ENCODE measurements around the gene ATP8A2.

ATP8A2 gene

GRCh38 chr13:25756912-25757311 is 385.1 kb downstream of the ATP8A2 start:
- no peak overlapping the region for H3K9ac ChIP-seq (ENCODE audit: insufficient read length, low read depth)
- DNase-seq (ENCODE audit: low read depth, low spot score), result no peak
- H3K27me3 ChIP-seq (ENCODE audit: insufficient read depth, insufficient read length), result no peaks in the 10 kb centered on the region
- no peaks in the 10 kb centered on the region for H3K36me3 ChIP-seq (ENCODE audit: insufficient read depth, insufficient read length, low read length)
- H3K4me3 ChIP-seq (ENCODE audit: insufficient read length, low read depth), result no peak overlapping the region
- H3K4me1 ChIP-seq (ENCODE audit: insufficient read depth, insufficient read length), result peaks cover 2% of the 10 kb centered on the region
- H3K9me3 ChIP-seq (ENCODE audit: insufficient read depth, low read length), result no peaks in the 10 kb centered on the region
- TF ChIP-seq YY1 (IDR thresholded peaks at IDR 0.05; ENCODE audit: insufficient read depth, insufficient read length) (no peak), SUZ12 (IDR thresholded peaks at IDR 0.05; ENCODE audit: extremely low read depth, insufficient read depth, insufficient read length) (no peak), ZNF274 (IDR thresholded peaks at IDR 0.05; ENCODE audit: low read depth, low read length) (no peak)

GRCh38 chr13:25761041-25761440 is 389.3 kb downstream of the ATP8A2 start:
- Histone ChIP-seq H3K9me3 (ENCODE audit: insufficient read depth, low read length) (no peaks in the 10 kb centered on the region), H3K9ac (ENCODE audit: insufficient read length, low read depth) (no peak overlapping the region), H3K36me3 (ENCODE audit: insufficient read depth, insufficient read length, low read length) (no peaks in the 10 kb centered on the region), H3K4me3 (ENCODE audit: insufficient read length, low read depth) (no peak overlapping the region), H3K4me1 (ENCODE audit: insufficient read depth, insufficient read length) (no peaks in the 10 kb centered on the region), H3K27me3 (ENCODE audit: insufficient read depth, insufficient read length) (no peaks in the 10 kb centered on the region)
- TF ChIP-seq YY1 (IDR thresholded peaks at IDR 0.05; ENCODE audit: insufficient read depth, insufficient read length) (no peak), SUZ12 (IDR thresholded peaks at IDR 0.05; ENCODE audit: extremely low read depth, insufficient read depth, insufficient read length) (no peak), ZNF274 (IDR thresholded peaks at IDR 0.05; ENCODE audit: low read depth, low read length) (no peak)
- no peak for DNase-seq (ENCODE audit: low read depth, low spot score)

GRCh38 chr13:25762281-25762680 is 390.5 kb downstream of the ATP8A2 start:
- H3K27me3 ChIP-seq (ENCODE audit: insufficient read depth, insufficient read length), result no peaks in the 10 kb centered on the region
- no peak for DNase-seq (ENCODE audit: low read depth, low spot score)
- H3K4me1 ChIP-seq (ENCODE audit: insufficient read depth, insufficient read length), result no peaks in the 10 kb centered on the region
- no peak overlapping the region for H3K4me3 ChIP-seq (ENCODE audit: insufficient read length, low read depth)
- no peak for TF ChIP-seq ZNF274 (IDR thresholded peaks at IDR 0.05; ENCODE audit: low read depth, low read length)
- no peak for TF ChIP-seq SUZ12 (IDR thresholded peaks at IDR 0.05; ENCODE audit: extremely low read depth, insufficient read depth, insufficient read length)
- TF ChIP-seq YY1 (IDR thresholded peaks at IDR 0.05; ENCODE audit: insufficient read depth, insufficient read length), result no peak
- H3K9ac ChIP-seq (ENCODE audit: insufficient read length, low read depth), result no peak overlapping the region
- H3K9me3 ChIP-seq (ENCODE audit: insufficient read depth, low read length), result no peaks in the 10 kb centered on the region
- no peaks in the 10 kb centered on the region for H3K36me3 ChIP-seq (ENCODE audit: insufficient read depth, insufficient read length, low read length)

GRCh38 chr13:25762795-25763377 is 391.1 kb downstream of the ATP8A2 start:
- no peaks in the 10 kb centered on the region for H3K36me3 ChIP-seq (ENCODE audit: insufficient read depth, insufficient read length, low read length)
- no peaks in the 10 kb centered on the region for H3K4me1 ChIP-seq (ENCODE audit: insufficient read depth, insufficient read length)
- H3K27me3 ChIP-seq (ENCODE audit: insufficient read depth, insufficient read length), result no peaks in the 10 kb centered on the region
- H3K9me3 ChIP-seq (ENCODE audit: insufficient read depth, low read length), result no peaks in the 10 kb centered on the region
- no peak for DNase-seq (ENCODE audit: low read depth, low spot score)
- H3K4me3 ChIP-seq (ENCODE audit: insufficient read length, low read depth), result no peak overlapping the region
- no peak for TF ChIP-seq SUZ12 (IDR thresholded peaks at IDR 0.05; ENCODE audit: extremely low read depth, insufficient read depth, insufficient read length)
- TF ChIP-seq YY1 (IDR thresholded peaks at IDR 0.05; ENCODE audit: insufficient read depth, insufficient read length), result no peak
- TF ChIP-seq ZNF274 (IDR thresholded peaks at IDR 0.05; ENCODE audit: low read depth, low read length), result no peak
- H3K9ac ChIP-seq (ENCODE audit: insufficient read length, low read depth), result no peak overlapping the region

GRCh38 chr13:25764378-25764777 is 392.6 kb downstream of the ATP8A2 start:
- H3K4me1 ChIP-seq (ENCODE audit: insufficient read depth, insufficient read length), result no peaks in the 10 kb centered on the region
- no peaks in the 10 kb centered on the region for H3K27me3 ChIP-seq (ENCODE audit: insufficient read depth, insufficient read length)
- no peak for TF ChIP-seq YY1 (IDR thresholded peaks at IDR 0.05; ENCODE audit: insufficient read depth, insufficient read length)
- no peak for TF ChIP-seq SUZ12 (IDR thresholded peaks at IDR 0.05; ENCODE audit: extremely low read depth, insufficient read depth, insufficient read length)
- TF ChIP-seq ZNF274 (IDR thresholded peaks at IDR 0.05; ENCODE audit: low read depth, low read length), result no peak
- H3K4me3 ChIP-seq (ENCODE audit: insufficient read length, low read depth), result no peak overlapping the region
- H3K36me3 ChIP-seq (ENCODE audit: insufficient read depth, insufficient read length, low read length), result no peaks in the 10 kb centered on the region
- no peak overlapping the region for H3K9ac ChIP-seq (ENCODE audit: insufficient read length, low read depth)
- no peaks in the 10 kb centered on the region for H3K9me3 ChIP-seq (ENCODE audit: insufficient read depth, low read length)
- DNase-seq (ENCODE audit: low read depth, low spot score), result no peak

GRCh38 chr13:25765266-25765665 is 393.5 kb downstream of the ATP8A2 start:
- Histone ChIP-seq H3K9ac (ENCODE audit: insufficient read length, low read depth) (no peak overlapping the region), H3K9me3 (ENCODE audit: insufficient read depth, low read length) (no peaks in the 10 kb centered on the region), H3K36me3 (ENCODE audit: insufficient read depth, insufficient read length, low read length) (no peaks in the 10 kb centered on the region), H3K4me3 (ENCODE audit: insufficient read length, low read depth) (no peak overlapping the region), H3K4me1 (ENCODE audit: insufficient read depth, insufficient read length) (no peaks in the 10 kb centered on the region), H3K27me3 (ENCODE audit: insufficient read depth, insufficient read length) (no peaks in the 10 kb centered on the region)
- DNase-seq (ENCODE audit: low read depth, low spot score), result no peak
- TF ChIP-seq ZNF274 (IDR thresholded peaks at IDR 0.05; ENCODE audit: low read depth, low read length) (no peak), YY1 (IDR thresholded peaks at IDR 0.05; ENCODE audit: insufficient read depth, insufficient read length) (no peak), SUZ12 (IDR thresholded peaks at IDR 0.05; ENCODE audit: extremely low read depth, insufficient read depth, insufficient read length) (no peak)

GRCh38 chr13:25766576-25766975 is 394.8 kb downstream of the ATP8A2 start:
- TF ChIP-seq SUZ12 (IDR thresholded peaks at IDR 0.05; ENCODE audit: extremely low read depth, insufficient read depth, insufficient read length) (no peak), YY1 (IDR thresholded peaks at IDR 0.05; ENCODE audit: insufficient read depth, insufficient read length) (no peak), ZNF274 (IDR thresholded peaks at IDR 0.05; ENCODE audit: low read depth, low read length) (no peak)
- Histone ChIP-seq H3K9me3 (ENCODE audit: insufficient read depth, low read length) (no peaks in the 10 kb centered on the region), H3K4me1 (ENCODE audit: insufficient read depth, insufficient read length) (peaks cover 2% of the 10 kb centered on the region), H3K4me3 (ENCODE audit: insufficient read length, low read depth) (no peak overlapping the region), H3K9ac (ENCODE audit: insufficient read length, low read depth) (no peak overlapping the region), H3K27me3 (ENCODE audit: insufficient read depth, insufficient read length) (no peaks in the 10 kb centered on the region), H3K36me3 (ENCODE audit: insufficient read depth, insufficient read length, low read length) (no peaks in the 10 kb centered on the region)
- DNase-seq (ENCODE audit: low read depth, low spot score), result no peak

All from NT2/D1 (cell line).